Smooth muscle cell (in vitro differentiated cells): ENCODE results near the gene MICAL3. TPM values are rescaled to one million over a fixed set of nuclear protein-coding genes. Genes with fewer than 3 reads are reported as not detected.

ENCODE experiments used
- DNase-seq: peaks from one replicate; lab custom pipeline; 2025; ENCODE audit not compliant: unreplicated experiment; lab: John Stamatoyannopoulos, UW
- H2AFZ ChIP-seq: fragments of 200-600 bp; sonication (generic); 2 replicates; pipeline ENCODE4 v1.6.0; 2016; ENCODE audit warnings: antibody characterized with exemption, low read depth, mild to moderate bottlenecking
- H3F3A ChIP-seq: fragments of 200-600 bp; sonication (generic); 2 replicates; pipeline ENCODE4 v1.6.0; 2017; ENCODE audit warnings: antibody characterized with exemption, low read depth
- H3K27ac ChIP-seq: fragments of 200-600 bp; sonication (generic); 2 replicates; pipeline ENCODE4 v1.5.1; 2016; ENCODE audit warnings: low read depth, mild to moderate bottlenecking
- H3K27me3 ChIP-seq: fragments of 200-600 bp; sonication (generic); 2 replicates; pipeline ENCODE4 v1.6.1; 2016; ENCODE audit warnings: low read depth, mild to moderate bottlenecking
- H3K36me3 ChIP-seq: fragments of 200-600 bp; sonication (generic); 2 replicates; pipeline ENCODE4 v1.5.1; 2016; ENCODE audit warnings: low read depth
- H3K4me1 ChIP-seq: fragments of 200-600 bp; sonication (generic); 2 replicates; pipeline ENCODE4 v1.5.1; 2016; ENCODE audit warnings: low read depth
- H3K4me2 ChIP-seq: fragments of 200-600 bp; sonication (generic); 2 replicates; pipeline ENCODE4 v1.6.0; 2016; ENCODE audit warnings: mild to moderate bottlenecking
- H3K4me3 ChIP-seq: fragments of 200-600 bp; sonication (generic); 2 replicates; pipeline ENCODE4 v1.5.1; 2016; ENCODE audit warnings: mild to moderate bottlenecking
- H3K79me2 ChIP-seq: fragments of 200-600 bp; sonication (generic); 2 replicates; pipeline ENCODE4 v1.6.0; 2016; ENCODE audit warnings: low read depth, mild to moderate bottlenecking
- H3K9ac ChIP-seq: fragments of 200-600 bp; sonication (generic); 2 replicates; pipeline ENCODE4 v1.6.0; 2016; ENCODE audit warnings: low read depth
- H3K9me3 ChIP-seq: fragments of 200-600 bp; sonication (generic); replicated peaks from 2 replicates; pipeline ENCODE4 v1.5.1; 2016; ENCODE audit warnings: low read depth
- H4K20me1 ChIP-seq: fragments of 200-600 bp; sonication (generic); 2 replicates; pipeline ENCODE4 v1.6.0; 2016; ENCODE audit warnings: low read depth
- CTCF ChIP-seq: fragments of 200-600 bp; sonication (generic); IDR thresholded peaks from 2 replicates; pipeline ENCODE4 v1.5.1; 2017; ENCODE audit warnings: borderline replicate concordance, mild to moderate bottlenecking, antibody characterized with exemption; ENCODE audit not compliant: insufficient read depth, poor library complexity, severe bottlenecking
- WGBS: methylation state at CpG from one replicate; pipeline ENCODE4 v1.1.7; 2016; ENCODE audit warnings: low lambda C conversion rate; 5-methylcytosine and 5-hydroxymethylcytosine counted together
- polyA plus RNA-seq: library from polyadenylated mRNA; unstranded; fragments of >200 nt; fragmentation: Nextera tagmentation; extraction: Ambion mirVana; gene quantifications from 2 replicates; pipeline ENCODE4 v1.2.1, GENCODE V29; 2016
- total RNA-seq: library from RNA; depleted of rRNA; stranded (reverse); fragments of >200 nt; gene quantifications from 2 replicates; pipeline ENCODE4 v1.2.3, GENCODE V29; 2014

The MICAL3 gene
- total and polyA plus RNA-seq, 2 experiments from 2014 or later: 3.1 to 28.6 TPM

GRCh38 chr22:17816649-17817048 lies 207.7 kb downstream of the MICAL3 start:
- no peak overlapping the region for H3K9ac ChIP-seq
- H3F3A ChIP-seq: no peaks in the 10 kb centered on the region
- H3K4me1 ChIP-seq: no peaks in the 10 kb centered on the region
- H3K79me2 ChIP-seq: no peaks in the 10 kb centered on the region
- no peak for TF ChIP-seq CTCF
- H3K4me3 ChIP-seq: no peak overlapping the region
- H3K27ac ChIP-seq: no peak overlapping the region
- no peak for DNase-seq
- no peak overlapping the region for H2AFZ ChIP-seq
- H3K4me2 ChIP-seq: no peak overlapping the region
- WGBS: 97% methylated on average over 14 of the region's 14 CpGs
- no peaks in the 10 kb centered on the region for H4K20me1 ChIP-seq
- H3K9me3 ChIP-seq: no peaks in the 10 kb centered on the region
- no peaks in the 10 kb centered on the region for H3K27me3 ChIP-seq
- no peaks in the 10 kb centered on the region for H3K36me3 ChIP-seq

GRCh38 chr22:17815703-17816254 lies 208.6 kb downstream of the MICAL3 start:
- no peaks in the 10 kb centered on the region for H3K79me2 ChIP-seq
- H3K4me3 ChIP-seq: no peak overlapping the region
- H3K27ac ChIP-seq: no peak overlapping the region
- WGBS: 93% methylated on average over 15 of the region's 15 CpGs
- H3F3A ChIP-seq: no peaks in the 10 kb centered on the region
- no peak for DNase-seq
- no peaks in the 10 kb centered on the region for H3K36me3 ChIP-seq
- H4K20me1 ChIP-seq: no peaks in the 10 kb centered on the region
- H3K9ac ChIP-seq: no peak overlapping the region
- no peaks in the 10 kb centered on the region for H3K4me1 ChIP-seq
- H2AFZ ChIP-seq: no peak overlapping the region
- H3K4me2 ChIP-seq: no peak overlapping the region
- no peaks in the 10 kb centered on the region for H3K27me3 ChIP-seq
- no peak for TF ChIP-seq CTCF
- no peaks in the 10 kb centered on the region for H3K9me3 ChIP-seq

GRCh38 chr22:17814830-17815229 lies 209.5 kb downstream of the MICAL3 start:
- H3K4me3 ChIP-seq: no peak overlapping the region
- H3K36me3 ChIP-seq: no peaks in the 10 kb centered on the region
- no peaks in the 10 kb centered on the region for H3K27me3 ChIP-seq
- H3K79me2 ChIP-seq: no peaks in the 10 kb centered on the region
- DNase-seq: no peak
- H3F3A ChIP-seq: no peaks in the 10 kb centered on the region
- H2AFZ ChIP-seq: no peak overlapping the region
- H4K20me1 ChIP-seq: no peaks in the 10 kb centered on the region
- no peaks in the 10 kb centered on the region for H3K9me3 ChIP-seq
- WGBS: 90% methylated on average over 20 of the region's 20 CpGs
- no peak overlapping the region for H3K4me2 ChIP-seq
- no peaks in the 10 kb centered on the region for H3K4me1 ChIP-seq
- no peak for TF ChIP-seq CTCF
- no peak overlapping the region for H3K9ac ChIP-seq
- no peak overlapping the region for H3K27ac ChIP-seq

- no peak for TF ChIP-seq CTCF
- Histone ChIP-seq H2AFZ (no peak overlapping the region), H4K20me1 (no peaks in the 10 kb centered on the region), H3K4me2 (no peak overlapping the region), H3K9ac (no peak overlapping the region), H3K36me3 (no peaks in the 10 kb centered on the region), H3F3A (no peaks in the 10 kb centered on the region), H3K9me3 (no peaks in the 10 kb centered on the region), H3K79me2 (no peaks in the 10 kb centered on the region), H3K4me3 (no peak overlapping the region), H3K4me1 (no peaks in the 10 kb centered on the region), H3K27ac (no peak overlapping the region), H3K27me3 (no peaks in the 10 kb centered on the region)
- no peak for DNase-seq
- WGBS: 96% methylated on average over 6 of the region's 6 CpGs
Measured at GRCh38 chr22:17814084-17814483, 210.3 kb downstream of the MICAL3 start.
